Epithelial cell of esophagus (primary cell): ENCODE measurements around the gene PNLIPRP2.

Source experiments
- DNase-seq: peaks from one replicate; pipeline ENCODE4 v3.0.0; 2010; ENCODE audit warnings: low read depth
- H3K4me3 ChIP-seq: 2 replicates; pipeline ENCODE4 v1.5.1; 2011; ENCODE audit warnings: mild to moderate bottlenecking, low read length, control low read depth
- TF ChIP-seq, protein P1 (sequence below): IDR thresholded peaks from 2 replicates; pipeline ENCODE4 v1.5.1; 2011; ENCODE audit warnings: low read depth, mild to moderate bottlenecking, low read length, control low read depth, inconsistent platforms; ENCODE audit not compliant: insufficient read depth; ENCODE audit errors: missing control alignments

The PNLIPRP2 gene

GRCh38 chr10:116654816-116655215 is 34.1 kb downstream of the PNLIPRP2 start:
- H3K4me3 ChIP-seq, result no peak overlapping the region
- no peak for DNase-seq
- TF ChIP-seq, protein P1, sequence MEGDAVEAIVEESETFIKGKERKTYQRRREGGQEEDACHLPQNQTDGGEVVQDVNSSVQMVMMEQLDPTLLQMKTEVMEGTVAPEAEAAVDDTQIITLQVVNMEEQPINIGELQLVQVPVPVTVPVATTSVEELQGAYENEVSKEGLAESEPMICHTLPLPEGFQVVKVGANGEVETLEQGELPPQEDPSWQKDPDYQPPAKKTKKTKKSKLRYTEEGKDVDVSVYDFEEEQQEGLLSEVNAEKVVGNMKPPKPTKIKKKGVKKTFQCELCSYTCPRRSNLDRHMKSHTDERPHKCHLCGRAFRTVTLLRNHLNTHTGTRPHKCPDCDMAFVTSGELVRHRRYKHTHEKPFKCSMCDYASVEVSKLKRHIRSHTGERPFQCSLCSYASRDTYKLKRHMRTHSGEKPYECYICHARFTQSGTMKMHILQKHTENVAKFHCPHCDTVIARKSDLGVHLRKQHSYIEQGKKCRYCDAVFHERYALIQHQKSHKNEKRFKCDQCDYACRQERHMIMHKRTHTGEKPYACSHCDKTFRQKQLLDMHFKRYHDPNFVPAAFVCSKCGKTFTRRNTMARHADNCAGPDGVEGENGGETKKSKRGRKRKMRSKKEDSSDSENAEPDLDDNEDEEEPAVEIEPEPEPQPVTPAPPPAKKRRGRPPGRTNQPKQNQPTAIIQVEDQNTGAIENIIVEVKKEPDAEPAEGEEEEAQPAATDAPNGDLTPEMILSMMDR, result peak; percentile 11

GRCh38 chr10:116655568-116655967 is 34.8 kb downstream of the PNLIPRP2 start:
- no peak overlapping the region for H3K4me3 ChIP-seq
- DNase-seq, result no peak
- TF ChIP-seq, protein P1, result no peak

- TF ChIP-seq, protein P1, result no peak
- no peak overlapping the region for H3K4me3 ChIP-seq
- DNase-seq, result no peak
Measured at GRCh38 chr10:116656044-116656443, 35.3 kb downstream of the PNLIPRP2 start.

GRCh38 chr10:116657863-116658551 is 37.3 kb downstream of the PNLIPRP2 start:
- DNase-seq, result peak; percentile 16
- H3K4me3 ChIP-seq, result no peak overlapping the region
- TF ChIP-seq, protein P1, result no peak

GRCh38 chr10:116659049-116659670 is 38.4 kb downstream of the PNLIPRP2 start:
- no peak for DNase-seq
- TF ChIP-seq, protein P1, result no peak

DNA sequence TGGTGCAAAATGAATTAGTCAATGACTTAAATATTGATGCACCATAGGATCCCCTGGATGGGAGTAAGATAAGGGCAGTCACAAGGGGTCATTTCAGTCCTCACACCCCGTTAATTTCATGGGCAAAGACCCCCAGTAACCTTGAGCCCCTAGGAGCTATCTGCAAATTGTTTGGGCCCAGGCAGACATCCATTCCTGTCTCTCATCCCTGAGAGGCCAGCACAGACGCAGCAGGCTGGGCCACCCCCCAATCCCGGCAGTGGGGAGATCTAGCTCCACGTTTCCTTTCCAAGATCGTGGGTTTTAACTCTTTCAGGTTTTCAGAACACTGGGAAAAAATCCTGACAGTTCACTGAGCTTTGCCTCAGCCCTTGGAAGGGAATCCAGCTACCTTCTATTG is 40.1 kb downstream of the PNLIPRP2 start:
- H3K4me3 ChIP-seq, result no peak overlapping the region
- DNase-seq, result no peak
- TF ChIP-seq, protein P1, result no peak

More at GRCh38 chr10:116659049-116659670, 38.4 kb downstream of the PNLIPRP2 start:
- no peak overlapping the region for H3K4me3 ChIP-seq
